Endothelial cell (in vitro differentiated cells): ENCODE results near the gene RGL3. TPM values are rescaled to one million over a fixed set of nuclear protein-coding genes. Genes with fewer than 3 reads are reported as not detected.
"Not testable (repeated sequence)": the region's sequence is repeated elsewhere in the genome, so short reads cannot be mapped to it uniquely, and the experiment has no call there.

Experiments used
- DNase-seq: peaks from one replicate; pipeline ENCODE4 v3.0.0; 2021; ENCODE audit warnings: low spot score
- H3K27ac Mint-ChIP-seq: one replicate; pipeline ENCODE4 v1.8.0; 2021; ENCODE audit warnings: mixed read lengths, inconsistent platforms; ENCODE audit not compliant: unreplicated experiment
- H3K27me3 Mint-ChIP-seq: one replicate; pipeline ENCODE4 v1.8.0; 2021; ENCODE audit warnings: mild to moderate bottlenecking, moderate library complexity, mixed read lengths, inconsistent platforms; ENCODE audit not compliant: unreplicated experiment
- H3K36me3 Mint-ChIP-seq: one replicate; pipeline ENCODE4 v1.8.0; 2021; ENCODE audit warnings: mild to moderate bottlenecking, low read depth, mixed read lengths, inconsistent platforms; ENCODE audit not compliant: unreplicated experiment
- H3K4me1 Mint-ChIP-seq: one replicate; pipeline ENCODE4 v1.8.0; 2021; ENCODE audit warnings: mild to moderate bottlenecking, mixed read lengths, inconsistent platforms; ENCODE audit not compliant: unreplicated experiment
- H3K4me3 Mint-ChIP-seq: one replicate; pipeline ENCODE4 v1.8.0; 2021; ENCODE audit warnings: mild to moderate bottlenecking, mixed read lengths, inconsistent platforms; ENCODE audit not compliant: unreplicated experiment
- H3K9me3 Mint-ChIP-seq: one replicate; pipeline ENCODE4 v1.8.0; 2021; ENCODE audit warnings: mixed read lengths, inconsistent platforms; ENCODE audit not compliant: unreplicated experiment
- CTCF ChIP-seq: fragments of 200-600 bp; sonication (generic); IDR thresholded peaks from one replicate; pipeline ENCODE4 v1.5.0; 2021; ENCODE audit warnings: antibody characterized with exemption; ENCODE audit not compliant: unreplicated experiment
- total RNA-seq: library from RNA; stranded (reverse); fragmentation: NEBNext Ultra II Directional; extraction: Animal tissue kit (Norgen Biotek cat#: 25700); gene quantifications from one replicate; pipeline ENCODE4 v1.2.1, GENCODE V29; 2021; ENCODE audit not compliant: unreplicated experiment

Gene RGL3
- total RNA-seq, 1 donor from 2014 or later = 0.69 TPM

DNA sequence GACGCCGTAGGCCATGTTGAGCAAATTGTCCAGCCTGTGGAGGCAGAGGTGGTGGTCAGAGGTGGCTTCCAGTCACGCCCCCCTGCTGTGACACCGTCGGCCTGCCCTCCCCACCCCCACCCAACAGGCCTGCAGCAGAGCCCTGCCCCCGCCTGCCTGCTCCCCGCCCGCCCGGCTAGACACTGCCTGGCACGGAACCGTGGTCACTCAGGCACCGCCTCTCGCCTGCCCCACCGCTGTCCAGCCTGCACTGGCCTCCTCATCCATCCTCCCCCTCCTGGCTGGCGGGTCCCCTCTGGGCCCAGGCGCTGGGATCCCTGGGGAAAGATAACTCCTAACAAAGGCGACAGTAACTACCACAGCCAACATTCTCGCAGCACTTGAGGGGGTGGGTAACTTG is 38.0 kb upstream of the RGL3 start:
- DNase-seq = no peak
- Mint-ChIP-seq H3K9me3 (no peaks in the 10 kb centered on the region), H3K27ac (no peak overlapping the region), H3K4me1 (peaks cover 1% of the 10 kb centered on the region), H3K4me3 (no peak overlapping the region), H3K27me3 (peaks cover 3% of the 10 kb centered on the region), H3K36me3 (peaks cover 3% of the 10 kb centered on the region)
- no peak for TF ChIP-seq CTCF

DNA sequence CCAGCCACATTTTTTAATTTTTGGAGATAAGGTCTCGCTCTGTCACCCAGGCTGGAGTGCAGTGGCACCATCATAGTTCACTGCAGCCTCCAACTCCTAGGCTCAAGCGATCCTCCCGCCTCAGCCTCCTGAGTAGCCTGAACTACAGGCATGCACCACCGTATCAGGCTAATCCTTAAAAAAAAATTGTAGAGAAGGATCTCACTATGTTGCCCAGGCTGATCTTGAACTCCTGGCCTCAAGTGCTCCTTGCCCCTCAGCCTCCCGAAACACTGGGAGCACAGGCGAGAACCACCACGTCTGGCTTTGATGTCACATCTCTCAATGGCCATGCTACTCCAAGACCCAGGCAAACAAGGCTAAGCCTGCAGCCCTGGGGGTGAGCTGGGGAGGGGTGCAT is 37.5 kb upstream of the RGL3 start:
- Mint-ChIP-seq H3K27ac (no peak overlapping the region), H3K4me3 (no peak overlapping the region)

GRCh38 chr19:11455233-11455554 is 36.1 kb upstream of the RGL3 start:
- H3K27ac Mint-ChIP-seq, H3K9me3 Mint-ChIP-seq, H3K4me3 Mint-ChIP-seq, H3K27me3 Mint-ChIP-seq, DNase-seq, H3K36me3 Mint-ChIP-seq, H3K4me1 Mint-ChIP-seq: not testable (repeated sequence)

More for the DNA sequence above, 37.5 kb upstream of the RGL3 start:
- Mint-ChIP-seq H3K9me3 (no peaks in the 10 kb centered on the region), H3K4me1 (peaks cover 2% of the 10 kb centered on the region), H3K36me3 (peaks cover 3% of the 10 kb centered on the region), H3K27me3 (peaks cover 3% of the 10 kb centered on the region)
- DNase-seq = no peak
- no peak for TF ChIP-seq CTCF

DNA sequence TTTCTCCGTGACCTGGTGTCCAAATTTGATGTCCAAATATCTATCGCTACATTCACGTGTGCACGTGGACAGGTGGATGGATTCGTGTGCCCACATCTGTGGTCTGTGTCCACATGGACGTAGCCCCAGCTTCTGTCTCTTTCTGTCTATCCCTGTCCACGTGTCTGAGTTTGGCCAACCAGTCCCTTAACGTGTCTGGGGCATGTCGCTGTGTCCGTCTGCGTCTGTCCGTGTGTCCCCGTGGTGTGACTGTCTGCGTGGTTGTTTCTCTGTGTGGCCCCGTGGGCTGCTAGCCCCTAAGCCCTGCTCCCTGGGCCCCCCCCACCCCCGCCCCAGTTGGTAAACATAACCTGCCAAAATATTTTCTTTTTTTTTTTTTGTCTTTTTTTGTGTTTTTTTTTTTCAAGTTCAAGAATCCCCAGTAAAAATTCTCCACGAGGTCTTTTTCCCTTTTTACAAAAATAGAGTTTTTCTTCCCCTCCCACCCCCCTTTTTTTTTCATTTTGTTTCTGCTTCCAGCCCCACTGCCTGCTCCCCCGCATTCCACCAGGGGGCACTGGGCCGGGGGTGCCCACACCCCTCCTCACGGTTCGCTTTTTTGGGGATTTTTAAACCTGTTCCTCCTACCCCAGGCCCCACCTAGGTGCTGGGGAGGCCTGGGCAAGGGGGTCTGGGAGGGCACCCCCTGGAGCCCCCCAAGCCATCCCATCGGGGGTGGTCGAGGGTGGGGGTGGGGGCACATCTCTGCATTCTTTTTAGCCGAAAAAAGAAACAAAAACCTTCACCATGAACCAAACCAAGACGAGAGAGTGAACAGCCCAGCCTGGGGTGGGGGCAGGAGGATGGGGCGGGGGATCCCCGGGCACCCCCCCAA is 34.6 kb upstream of the RGL3 start:
- DNase-seq = peak; percentile 39
- TF ChIP-seq CTCF = peak; percentile 65
- no peak overlapping the region for H3K4me3 Mint-ChIP-seq
- peaks cover 2% of the 10 kb centered on the region for H3K4me1 Mint-ChIP-seq
- H3K27me3 Mint-ChIP-seq = no peaks in the 10 kb centered on the region
- no peak overlapping the region for H3K27ac Mint-ChIP-seq
- peaks cover 4% of the 10 kb centered on the region for H3K36me3 Mint-ChIP-seq
- no peaks in the 10 kb centered on the region for H3K9me3 Mint-ChIP-seq

- TF ChIP-seq CTCF = no peak
- Mint-ChIP-seq H3K9me3 (no peaks in the 10 kb centered on the region), H3K27me3 (no peaks in the 10 kb centered on the region), H3K4me3 (no peak overlapping the region), H3K27ac (no peak overlapping the region), H3K36me3 (peaks cover 4% of the 10 kb centered on the region), H3K4me1 (peaks cover 2% of the 10 kb centered on the region)
- DNase-seq = no peak
These were observed 33.7 kb upstream of the RGL3 start for GRCh38 chr19:11452620-11453310.
